GM12878 (cell line): ENCODE results near the gene PRR7. TPM values are rescaled to one million over a fixed set of nuclear protein-coding genes. Genes with fewer than 3 reads are reported as not detected.
A peak's percentile ranks its signal among the peaks of the same experiment; 100 is the strongest.

Source experiments
- ATAC-seq: fragments of 200-7000 bp; cut with Tn5 transposase; 3 replicates; pipeline ENCODE4 v1.9.1; 2020; ENCODE audit warnings: mild to moderate bottlenecking, moderate library complexity
- BruUV-seq: library from RNA; stranded (reverse); fragments of 400-500 nt; replicated peaks from 2 replicates; lab custom pipeline; 2021; lab: Mats Ljungman, UMichigan
- CTCF ChIA-PET: fragments of 300-600 bp; sonication (Branson Sonifier 250); formaldehyde crosslinking; extraction: SDS; loops from one replicate; lab custom pipeline; 2021; ENCODE audit warnings: inconsistent platforms; lab: Yijun Ruan, JAX
- POLR2A ChIA-PET: fragments of 350-600 bp; formaldehyde crosslinking; extraction: SDS; loops from one replicate; lab custom pipeline; 2021; ENCODE audit warnings: inconsistent platforms; lab: Charles Lee
- RAD21 ChIA-PET: fragments of 300-600 bp; sonication (Branson Sonifier 250); formaldehyde crosslinking; loops from one replicate; lab custom pipeline; 2023; ENCODE audit warnings: antibody characterized with exemption; ENCODE audit not compliant: unreplicated experiment; lab: Charles Lee
- SMC1A ChIA-PET: fragments of 300-600 bp; sonication (Branson Sonifier 250); formaldehyde crosslinking; loops from one replicate; lab custom pipeline; 2023; ENCODE audit not compliant: unreplicated experiment, uncharacterized antibody; lab: Charles Lee
- DNase-seq: peaks from one replicate; pipeline ENCODE4 v3.0.0-alpha.2; 2011; ENCODE audit warnings: low read depth, low spot score
- FAIRE-seq: peaks from 3 replicates; lab custom pipeline; 2011; peaks lifted over from hg19 to GRCh38; lab: Jason Lieb, UNC
- H2AFZ ChIP-seq: 2 replicates; pipeline ENCODE4 v1.6.0; 2011; ENCODE audit warnings: low read depth, low read length, control low read depth; ENCODE audit not compliant: control insufficient read depth
- H3K27ac ChIP-seq: 2 replicates; pipeline ENCODE4 v1.5.1; 2011; ENCODE audit warnings: control low read depth; ENCODE audit not compliant: control insufficient read depth, insufficient read depth
- H3K27me3 ChIP-seq, 2 experiments: replicated peaks in 1 of 2; 2 replicates each; pipeline versions ENCODE4 v1.6.0 to v1.6.1; 2011; ENCODE audit warnings: low read length in 1 of 2; ENCODE audit not compliant: control insufficient read depth in 2 of 2, insufficient read depth in 2 of 2
- H3K36me3 ChIP-seq, 2 experiments: 2 replicates each; pipeline ENCODE4 v1.5.1; 2011; ENCODE audit warnings: low read length in 1 of 2; ENCODE audit not compliant: control insufficient read depth in 2 of 2, insufficient read depth in 2 of 2
- H3K4me1 ChIP-seq: 2 replicates; pipeline ENCODE4 v1.6.1; 2011; ENCODE audit warnings: mild to moderate bottlenecking, low read length, moderate library complexity, mixed read lengths; ENCODE audit not compliant: control insufficient read depth, insufficient read depth
- H3K4me2 ChIP-seq: 2 replicates; pipeline ENCODE4 v1.6.0; 2011; ENCODE audit warnings: control low read depth; ENCODE audit not compliant: control insufficient read depth, insufficient read depth
- H3K4me3 ChIP-seq: fragments of 200-600 bp; sonication (generic); 2 replicates; pipeline ENCODE4 v1.5.1; 2016
- H3K79me2 ChIP-seq: 2 replicates; pipeline ENCODE4 v1.6.0; 2011; ENCODE audit warnings: low read length; ENCODE audit not compliant: control insufficient read depth, insufficient read depth
- H3K9ac ChIP-seq: 2 replicates; pipeline ENCODE4 v1.8.0; 2011; ENCODE audit warnings: low read length, control low read depth, mixed read lengths; ENCODE audit not compliant: control insufficient read depth, insufficient read depth
- H3K9me3 ChIP-seq: replicated peaks from 3 replicates; pipeline ENCODE4 v1.5.1; 2011; ENCODE audit warnings: mild to moderate bottlenecking, low read length; ENCODE audit not compliant: control insufficient read depth, insufficient read depth
- H4K20me1 ChIP-seq: 2 replicates; pipeline ENCODE4 v1.6.0; 2011; ENCODE audit not compliant: control insufficient read depth, insufficient read depth
- BCL11A ChIP-seq: IDR thresholded peaks from 2 replicates; pipeline ENCODE4 v1.6.1; 2011; ENCODE audit warnings: low read depth, low read length
- CREB1 ChIP-seq: IDR thresholded peaks from 2 replicates; pipeline ENCODE4 v1.6.1; 2012; ENCODE audit warnings: low read depth, mild to moderate bottlenecking, inconsistent platforms
- CREM ChIP-seq: IDR thresholded peaks from 2 replicates; pipeline ENCODE4 v1.6.1; 2014; ENCODE audit warnings: antibody characterized with exemption, low read depth
- EGR1 ChIP-seq, 2 experiments: IDR thresholded peaks; 1 replicate in 1 of 2; 2 replicates in 1 of 2; pipeline ENCODE4 v1.6.1; 2011 to 2012; ENCODE audit warnings: low read depth in 2 of 2, low read length in 2 of 2, borderline replicate concordance in 1 of 2, mild to moderate bottlenecking in 1 of 2, moderate library complexity in 1 of 2
- HDGF ChIP-seq: fragments of 450-650 bp; IDR thresholded peaks from 2 replicates; pipeline ENCODE4 v1.6.1; 2016; ENCODE audit warnings: antibody characterized with exemption
- MEF2B ChIP-seq: fragments of 450-650 bp; IDR thresholded peaks from 2 replicates; pipeline ENCODE4 v1.6.1; 2018; ENCODE audit warnings: mild to moderate bottlenecking, moderate library complexity; ENCODE audit not compliant: partially characterized antibody, poor library complexity, severe bottlenecking
- MYB ChIP-seq: fragments of 150-350 bp; IDR thresholded peaks from 2 replicates; pipeline ENCODE4 v1.6.1; 2014; ENCODE audit warnings: mild to moderate bottlenecking, low read depth, low read length, borderline replicate concordance
- NFYB ChIP-seq: IDR thresholded peaks from 2 replicates; pipeline ENCODE4 v1.6.1; 2011; ENCODE audit warnings: low read depth, mild to moderate bottlenecking, low read length, improper control_type of control experiment, moderate library complexity; ENCODE audit not compliant: insufficient read depth
- POLR2AphosphoS5 ChIP-seq: IDR thresholded peaks from 2 replicates; pipeline ENCODE4 v1.6.1; 2011; ENCODE audit warnings: mild to moderate bottlenecking, low read length, inconsistent platforms
- RB1 ChIP-seq: fragments of 450-650 bp; formaldehyde crosslinking; IDR thresholded peaks from 2 replicates; pipeline ENCODE4 v1.6.1; 2017; ENCODE audit warnings: mild to moderate bottlenecking, borderline replicate concordance
- RUNX3 ChIP-seq: IDR thresholded peaks from 2 replicates; pipeline ENCODE4 v1.6.1; 2012; ENCODE audit warnings: low read length, inconsistent platforms
- SIN3A ChIP-seq: IDR thresholded peaks from 2 replicates; pipeline ENCODE4 v1.6.1; 2012; ENCODE audit warnings: low read depth, low read length, improper control_type of control experiment
- WRNIP1 ChIP-seq: IDR thresholded peaks from 2 replicates; pipeline ENCODE4 v1.6.1; 2011; ENCODE audit warnings: low read depth, low read length, improper control_type of control experiment, borderline replicate concordance
- ZBTB33 ChIP-seq: fragments of 450-650 bp; IDR thresholded peaks from 2 replicates; pipeline ENCODE4 v1.6.1; 2017; ENCODE audit warnings: mild to moderate bottlenecking
- ZNF217 ChIP-seq: fragments of 450-650 bp; IDR thresholded peaks from 2 replicates; pipeline ENCODE4 v1.6.1; 2017; ENCODE audit warnings: antibody characterized with exemption, mild to moderate bottlenecking
- ZSCAN29 ChIP-seq: fragments of 450-650 bp; IDR thresholded peaks from 2 replicates; pipeline ENCODE4 v1.6.1; 2017; ENCODE audit warnings: mild to moderate bottlenecking, moderate library complexity
- WGBS: methylation state at CpG from one replicate; pipeline ENCODE4 v1.1.6; 2016; ENCODE audit warnings: low lambda C conversion rate; ENCODE audit not compliant: insufficient replicate concordance, insufficient coverage; ENCODE audit errors: missing lambda C conversion rate; 5-methylcytosine and 5-hydroxymethylcytosine counted together
- in situ Hi-C: fragments of 300-500 bp; cut with MboI; formaldehyde crosslinking; loops from 9 replicates; pipeline ENCODE4 v1.14.3; 2018; ENCODE audit warnings: mixed read lengths
- intact Hi-C: fragments of 100-400 bp; cut with micrococcal nuclease; formaldehyde crosslinking; loops from one replicate; pipeline ENCODE4 v1.14.2; 2022; ENCODE audit not compliant: unreplicated experiment
- polyA plus RNA-seq, 11 experiments: library from polyadenylated mRNA; depleted of rRNA in 4 of 11; unstranded in 6 of 11; stranded (reverse) in 5 of 11; fragments of >200 nt; fragmentation: Nextera tagmentation in 4 of 11; fragmentation: Illumina TruSeq in 1 of 11; extraction: Ambion mirVana in 4 of 11; extraction: Trizol in 1 of 11; gene quantifications; 1 replicate in 1 of 11; 2 replicates in 10 of 11; pipeline versions ENCODE4 v1.2.1 to v1.2.3, GENCODE V29; 2011 to 2016; ENCODE audit warnings: inconsistent platforms in 2 of 11, missing spikeins in 2 of 11, low read depth in 1 of 11
- total RNA-seq, 4 experiments: library from RNA; depleted of rRNA in 3 of 4; stranded (reverse); fragments of >200 nt in 3 of 4; fragmentation: Illumina TruSeq in 1 of 4; extraction: Trizol in 1 of 4; gene quantifications; 2 replicates each; pipeline versions ENCODE4 v1.2.1 to v1.2.3, GENCODE V29; 2013 to 2021
- TF ChIP-seq, protein P1 (sequence below): fragments of 450-650 bp; IDR thresholded peaks from 2 replicates; pipeline ENCODE4 v1.6.1; 2018; ENCODE audit warnings: borderline replicate concordance, mild to moderate bottlenecking; ENCODE audit not compliant: partially characterized antibody
- TF ChIP-seq, protein P2 (sequence below): IDR thresholded peaks from 2 replicates; pipeline ENCODE4 v1.6.1; 2011; ENCODE audit warnings: mild to moderate bottlenecking, low read depth, low read length, moderate library complexity; ENCODE audit not compliant: insufficient replicate concordance

PRR7 gene
- total and polyA plus RNA-seq, 10 of the 15 experiments (the other 5 are each of a cell fraction or from before 2014, with no cell fraction given): 0.09 to 18.8 (median 4.6) TPM; not detected in 2

DNA sequence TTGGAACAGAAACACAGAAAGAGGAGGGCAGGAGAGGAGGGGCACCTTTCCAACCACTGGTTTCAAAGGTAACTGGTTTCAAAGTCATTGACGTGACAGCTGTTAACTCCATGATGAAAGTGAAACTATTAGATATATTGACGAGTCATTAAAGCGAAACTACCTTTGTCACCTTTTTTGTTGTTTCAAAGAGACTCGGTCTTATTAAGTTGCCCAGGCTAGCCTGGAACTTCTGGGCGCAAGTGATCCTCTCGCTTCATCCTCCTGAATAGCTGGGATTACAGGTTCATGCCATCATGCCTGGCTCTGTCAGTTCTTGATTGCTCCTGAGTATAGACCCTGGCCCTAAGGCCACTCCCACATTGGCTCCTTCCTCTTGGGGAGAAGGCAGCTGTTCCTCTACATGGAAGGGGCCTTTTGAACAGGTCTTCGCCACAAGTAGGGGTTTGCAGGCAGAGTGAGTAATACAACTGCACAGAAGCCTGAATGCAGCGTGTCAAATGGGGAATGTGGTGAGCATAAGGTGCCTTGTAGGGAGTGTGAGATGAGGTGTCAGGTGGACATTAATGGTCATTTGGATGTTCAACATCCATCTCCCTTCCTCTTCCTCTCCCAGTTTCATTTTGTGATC is 33.9 kb upstream of the PRR7 start:
- H3K79me2 ChIP-seq: no peaks in the 10 kb centered on the region
- H3K9me3 ChIP-seq: no peaks in the 10 kb centered on the region
- H3K36me3 ChIP-seq: no peaks in the 10 kb centered on the region
- no peaks in the 10 kb centered on the region for H3K27me3 ChIP-seq
- peaks cover 18% of the 10 kb centered on the region for H3K4me1 ChIP-seq
- peak overlapping the region; percentile 77 for H3K4me2 ChIP-seq
- intact Hi-C loops: loop anchor here (1.0 to 2.0 kb wide), 2 partner anchors 14 to 42 kb away; partner anchors contain the start of gene GRK6
- in situ Hi-C loops: no loop called here
- BruUV-seq: no TSS peak
- WGBS: 18% methylated on average over 8 of the region's 8 CpGs
- peak overlapping the region; percentile 52 for H3K9ac ChIP-seq
- SMC1A ChIA-PET: interaction anchor here (0.5 to 3.3 kb wide), 7 partner anchors 13 to 1211 kb away, joined by 3 to 42 read pairs (median 5); partner anchors contain the start of gene GRK6
- CTCF ChIA-PET: interaction anchor here (0.9 to 6.3 kb wide), 6 partner anchors 9 to 43 kb away, joined by 3 to 38 read pairs (median 4); no protein-coding TSS in a partner anchor
- ATAC-seq (peak; percentile 88), DNase-seq (peak; percentile 71), FAIRE-seq (peak; percentile 87)
- H2AFZ ChIP-seq: peak overlapping the region; percentile 63
- H3K27ac ChIP-seq: peak overlapping the region; percentile 83
- no peaks in the 10 kb centered on the region for H4K20me1 ChIP-seq
- H3K4me3 ChIP-seq: peak overlapping the region; percentile 33; the same call in 1 of the 2 replicates
- RAD21 ChIA-PET: interaction anchor here (0.9 to 1.5 kb wide), 7 partner anchors 9 to 50 kb away, joined by 3 to 8 read pairs (median 5); partner anchors contain the start of gene GRK6
- POLR2A ChIA-PET: interaction anchor here (1.3 to 7.0 kb wide), 6 partner anchors 9 to 35 kb away, joined by 3 to 107 read pairs (median 9); partner anchors contain the start of gene GRK6
- TF ChIP-seq ZSCAN29 (no peak), CREM (peak; percentile 60), ZNF217 (no peak), RB1 (no peak), MYB (no peak), POLR2AphosphoS5 (peak; percentile 47; the same call in 1 of the 2 replicates), CREB1 (peak; percentile 82), WRNIP1 (no peak), ZBTB33 (no peak), HDGF (peak; percentile 65; the same call in 1 of the 2 replicates), NFYB (no peak), BCL11A (0 out of 2 replicates have a peak, but pooled peaks have one; percentile 52), MEF2B (no peak), RUNX3 (peak; percentile 55), SIN3A (no peak), EGR1 (IDR thresholded peaks at IDR 0.05; ENCODE audit: borderline replicate concordance in 1 of 2, low read depth in 2 of 2, low read length in 2 of 2) (no peak)
- TF ChIP-seq, protein P1, sequence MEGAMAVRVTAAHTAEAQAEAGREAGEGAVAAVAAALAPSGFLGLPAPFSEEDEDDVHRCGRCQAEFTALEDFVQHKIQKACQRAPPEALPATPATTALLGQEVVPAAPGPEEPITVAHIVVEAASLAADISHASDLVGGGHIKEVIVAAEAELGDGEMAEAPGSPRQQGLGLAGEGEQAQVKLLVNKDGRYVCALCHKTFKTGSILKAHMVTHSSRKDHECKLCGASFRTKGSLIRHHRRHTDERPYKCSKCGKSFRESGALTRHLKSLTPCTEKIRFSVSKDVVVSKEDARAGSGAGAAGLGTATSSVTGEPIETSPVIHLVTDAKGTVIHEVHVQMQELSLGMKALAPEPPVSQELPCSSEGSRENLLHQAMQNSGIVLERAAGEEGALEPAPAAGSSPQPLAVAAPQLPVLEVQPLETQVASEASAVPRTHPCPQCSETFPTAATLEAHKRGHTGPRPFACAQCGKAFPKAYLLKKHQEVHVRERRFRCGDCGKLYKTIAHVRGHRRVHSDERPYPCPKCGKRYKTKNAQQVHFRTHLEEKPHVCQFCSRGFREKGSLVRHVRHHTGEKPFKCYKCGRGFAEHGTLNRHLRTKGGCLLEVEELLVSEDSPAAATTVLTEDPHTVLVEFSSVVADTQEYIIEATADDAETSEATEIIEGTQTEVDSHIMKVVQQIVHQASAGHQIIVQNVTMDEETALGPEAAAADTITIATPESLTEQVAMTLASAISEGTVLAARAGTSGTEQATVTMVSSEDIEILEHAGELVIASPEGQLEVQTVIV: no peak
- TF ChIP-seq, protein P2, sequence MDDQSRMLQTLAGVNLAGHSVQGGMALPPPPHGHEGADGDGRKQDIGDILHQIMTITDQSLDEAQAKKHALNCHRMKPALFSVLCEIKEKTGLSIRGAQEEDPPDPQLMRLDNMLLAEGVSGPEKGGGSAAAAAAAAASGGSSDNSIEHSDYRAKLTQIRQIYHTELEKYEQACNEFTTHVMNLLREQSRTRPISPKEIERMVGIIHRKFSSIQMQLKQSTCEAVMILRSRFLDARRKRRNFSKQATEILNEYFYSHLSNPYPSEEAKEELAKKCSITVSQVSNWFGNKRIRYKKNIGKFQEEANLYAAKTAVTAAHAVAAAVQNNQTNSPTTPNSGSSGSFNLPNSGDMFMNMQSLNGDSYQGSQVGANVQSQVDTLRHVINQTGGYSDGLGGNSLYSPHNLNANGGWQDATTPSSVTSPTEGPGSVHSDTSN: peak; percentile 66
